ENCODE measurements around the gene NUP85. TPM values are rescaled to one million over a fixed set of nuclear protein-coding genes. Genes with fewer than 3 reads are reported as not detected.
A peak's percentile ranks its signal among the peaks of the same experiment; 100 is the strongest.

NUP85 gene
- total RNA-seq, 3 donors from 2014 or later (not counting 1 experiment from before 2014, with no cell fraction given): 71.1 to 78.1 (median 77.0) TPM

- no peaks in the 10 kb centered on the region for H3K9me3 ChIP-seq (ENCODE audit: control insufficient read depth, insufficient read depth, low read length)
- no peaks in the 10 kb centered on the region for H3K9me3 Mint-ChIP-seq
- no peak overlapping the region for H3K27ac Mint-ChIP-seq
- no peaks in the 10 kb centered on the region for H3K27me3 ChIP-seq (ENCODE audit: control insufficient read depth, insufficient read depth, low read length)
- peaks cover 0 to 10% of the 10 kb centered on the region in 2 donors for H3K4me1 Mint-ChIP-seq
- H3K27ac ChIP-seq (ENCODE audit: low read length): no peak overlapping the region
- ATAC-seq: no peak
- TF ChIP-seq CTCF (IDR thresholded peaks at IDR 0.05): no peak
- no peak for DNase-seq
- H3K27me3 Mint-ChIP-seq (ENCODE audit: low read depth in 2 of 2): no peaks in the 10 kb centered on the region
- peaks cover 53% of the 10 kb centered on the region for H3K36me3 ChIP-seq (ENCODE audit: control insufficient read depth, insufficient read depth, low read length)
- no peaks in the 10 kb centered on the region for H3K4me1 ChIP-seq (ENCODE audit: control insufficient read depth, insufficient read depth, low read length)
- intact Hi-C loops (cut with micrococcal nuclease): no loop called here
- H3K4me3 ChIP-seq (ENCODE audit: low read length): no peak overlapping the region
- H3K4me3 Mint-ChIP-seq: no peak overlapping the region
- 100% methylated on average over 1 of the region's 3 CpGs for WGBS (ENCODE audit: insufficient coverage)
- peaks cover 13% of the 10 kb centered on the region for H3K36me3 Mint-ChIP-seq
Observed at GRCh38 chr17:75219815-75220214, 14.3 kb downstream of the NUP85 start.

GRCh38 chr17:75225016-75225415 is 19.5 kb downstream of the NUP85 start:
- WGBS (ENCODE audit: insufficient coverage): 91% methylated on average over 14 of the region's 14 CpGs
- no peaks in the 10 kb centered on the region for H3K9me3 ChIP-seq (ENCODE audit: control insufficient read depth, insufficient read depth, low read length)
- no peak overlapping the region for H3K4me3 ChIP-seq (ENCODE audit: low read length)
- intact Hi-C loops (cut with micrococcal nuclease): no loop called here
- H3K36me3 Mint-ChIP-seq: no peaks in the 10 kb centered on the region
- H3K9me3 Mint-ChIP-seq: no peaks in the 10 kb centered on the region
- H3K27ac Mint-ChIP-seq: no peak overlapping the region
- H3K36me3 ChIP-seq (ENCODE audit: control insufficient read depth, insufficient read depth, low read length): peaks cover 53% of the 10 kb centered on the region
- peaks cover 9% of the 10 kb centered on the region for H3K4me1 ChIP-seq (ENCODE audit: control insufficient read depth, insufficient read depth, low read length)
- H3K27me3 Mint-ChIP-seq (ENCODE audit: low read depth in 2 of 2): no peaks in the 10 kb centered on the region
- ATAC-seq (no peak), DNase-seq (no peak)
- no peak overlapping the region for H3K27ac ChIP-seq (ENCODE audit: low read length)
- peaks cover 0 to 5% of the 10 kb centered on the region in 2 donors for H3K4me1 Mint-ChIP-seq
- H3K4me3 Mint-ChIP-seq: no peak overlapping the region
- no peak for TF ChIP-seq CTCF (IDR thresholded peaks at IDR 0.05)
- H3K27me3 ChIP-seq (ENCODE audit: control insufficient read depth, insufficient read depth, low read length): no peaks in the 10 kb centered on the region

- H3K9me3 Mint-ChIP-seq: no peaks in the 10 kb centered on the region
- H3K4me3 ChIP-seq (ENCODE audit: low read length): no peak overlapping the region
- no peaks in the 10 kb centered on the region for H3K36me3 Mint-ChIP-seq
- no peaks in the 10 kb centered on the region for H3K9me3 ChIP-seq (ENCODE audit: control insufficient read depth, insufficient read depth, low read length)
- ATAC-seq: no peak
- 92% methylated on average over 4 of the region's 5 CpGs for WGBS (ENCODE audit: insufficient coverage)
- intact Hi-C loops (cut with micrococcal nuclease): no loop called here
- no peak overlapping the region for H3K27ac ChIP-seq (ENCODE audit: low read length)
- DNase-seq: no peak
- H3K4me1 ChIP-seq (ENCODE audit: control insufficient read depth, insufficient read depth, low read length): peaks cover 9% of the 10 kb centered on the region
- no peak overlapping the region for H3K4me3 Mint-ChIP-seq
- H3K36me3 ChIP-seq (ENCODE audit: control insufficient read depth, insufficient read depth, low read length): peaks cover 69% of the 10 kb centered on the region
- H3K4me1 Mint-ChIP-seq: no peaks in the 10 kb centered on the region
- no peaks in the 10 kb centered on the region for H3K27me3 ChIP-seq (ENCODE audit: control insufficient read depth, insufficient read depth, low read length)
- no peaks in the 10 kb centered on the region for H3K27me3 Mint-ChIP-seq (ENCODE audit: low read depth in 2 of 2)
- no peak overlapping the region for H3K27ac Mint-ChIP-seq
- TF ChIP-seq CTCF (IDR thresholded peaks at IDR 0.05): no peak
Observed at GRCh38 chr17:75227729-75228128, 22.2 kb downstream of the NUP85 start.

- Histone ChIP-seq H3K9me3 (ENCODE audit: control insufficient read depth, insufficient read depth, low read length) (no peaks in the 10 kb centered on the region), H3K27me3 (ENCODE audit: control insufficient read depth, insufficient read depth, low read length) (no peaks in the 10 kb centered on the region), H3K27ac (ENCODE audit: low read length) (no peak overlapping the region), H3K4me3 (ENCODE audit: low read length) (no peak overlapping the region), H3K36me3 (ENCODE audit: control insufficient read depth, insufficient read depth, low read length) (peaks cover 70% of the 10 kb centered on the region), H3K4me1 (ENCODE audit: control insufficient read depth, insufficient read depth, low read length) (peaks cover 9% of the 10 kb centered on the region)
- no peaks in the 10 kb centered on the region for H3K27me3 Mint-ChIP-seq (ENCODE audit: low read depth in 2 of 2)
- DNase-seq (no peak), ATAC-seq (no peak)
- 73% methylated on average over 2 of the region's 2 CpGs for WGBS (ENCODE audit: insufficient coverage)
- TF ChIP-seq CTCF (IDR thresholded peaks at IDR 0.05): no peak
- H3K36me3 Mint-ChIP-seq: no peaks in the 10 kb centered on the region
- H3K9me3 Mint-ChIP-seq: no peaks in the 10 kb centered on the region
- H3K4me1 Mint-ChIP-seq: no peaks in the 10 kb centered on the region
- H3K4me3 Mint-ChIP-seq: no peak overlapping the region
- intact Hi-C loops (cut with micrococcal nuclease): no loop called here
- H3K27ac Mint-ChIP-seq: peak overlapping the region in 1 of 2 donors; percentile 18
Observed at GRCh38 chr17:75228305-75228704, 22.8 kb downstream of the NUP85 start.
